NCI-H748 treated with DMSO at 0.1 percent for 48 hours (cell line): Measurements from ENCODE around the gene CEACAM18.
A peak's percentile ranks its signal among the peaks of the same experiment; 100 is the strongest.
"Not testable (repeated sequence)": the region's sequence is repeated elsewhere in the genome, so short reads cannot be mapped to it uniquely, and the experiment has no call there.

ENCODE experiments used
- DNase-seq: peaks from one replicate; lab custom pipeline; 2025; lab: John Stamatoyannopoulos, UW

Gene CEACAM18

GRCh38 chr19:51493776-51494175 is 15.4 kb downstream of the CEACAM18 start:
- no peak for DNase-seq

- DNase-seq, result no peak
These were observed 19.3 kb downstream of the CEACAM18 start for GRCh38 chr19:51497666-51498065.

- not testable (repeated sequence) for DNase-seq
These were observed 22.6 kb downstream of the CEACAM18 start for GRCh38 chr19:51500931-51501330.

- DNase-seq, result no peak
These were observed 23.4 kb downstream of the CEACAM18 start, which contains the start of gene SIGLEC12 for GRCh38 chr19:51501594-51502263. Gene SIGLEC12, minus strand, starts transcription at chr19:51501800. Its CDS starts 67 bp downstream, at chr19:51501733.

GRCh38 chr19:51503286-51503817 is 25.0 kb downstream of the CEACAM18 start:
- no peak for DNase-seq

- DNase-seq, result no peak
These were observed 25.6 kb downstream of the CEACAM18 start for GRCh38 chr19:51503896-51504295.

GRCh38 chr19:51505904-51506303 is 27.6 kb downstream of the CEACAM18 start:
- DNase-seq, result no peak

GRCh38 chr19:51507192-51507591 is 28.9 kb downstream of the CEACAM18 start:
- DNase-seq, result no peak

- DNase-seq, result no peak
These were observed 29.3 kb downstream of the CEACAM18 start for GRCh38 chr19:51507640-51508058.

- no peak for DNase-seq
These were observed 29.9 kb downstream of the CEACAM18 start for GRCh38 chr19:51508059-51508733.

GRCh38 chr19:51509823-51510660 is 31.7 kb downstream of the CEACAM18 start:
- DNase-seq, result no peak

- DNase-seq, result no peak
These were observed 33.0 kb downstream of the CEACAM18 start for GRCh38 chr19:51511353-51511752.

- DNase-seq, result no peak
These were observed 35.6 kb downstream of the CEACAM18 start for GRCh38 chr19:51513968-51514367.

- DNase-seq, result peak; percentile 28
These were observed 36.6 kb downstream of the CEACAM18 start for GRCh38 chr19:51514866-51515481.

GRCh38 chr19:51520728-51521127 is 42.4 kb downstream of the CEACAM18 start:
- DNase-seq, result no peak

- no peak for DNase-seq
These were observed 43.0 kb downstream of the CEACAM18 start for GRCh38 chr19:51521357-51521756.

- no peak for DNase-seq
These were observed 43.4 kb downstream of the CEACAM18 start for GRCh38 chr19:51521781-51522180.

GRCh38 chr19:51524666-51525264 is 46.4 kb downstream of the CEACAM18 start:
- no peak for DNase-seq

- no peak for DNase-seq
These were observed 47.3 kb downstream of the CEACAM18 start for GRCh38 chr19:51525651-51526050.

- no peak for DNase-seq
These were observed 51.0 kb downstream of the CEACAM18 start for GRCh38 chr19:51529301-51529700.

- DNase-seq, result no peak
These were observed 52.3 kb downstream of the CEACAM18 start for GRCh38 chr19:51530616-51531015.
